Stimulated activated CD8-positive, alpha-beta memory T cell treated with anti-CD3 and anti-CD28 coated beads, Interleukin-4, amount 100 ng/mL, for 24 hours (primary cell): ENCODE measurements around the gene PCDHGB4.
"Not testable (repeated sequence)": the region's sequence is repeated elsewhere in the genome, so short reads cannot be mapped to it uniquely, and the experiment has no call there.

Experiments
- DNase-seq: peaks from one replicate; pipeline ENCODE4 v3.0.0-alpha.2; 2020; ENCODE audit warnings: low read depth

Gene PCDHGB4

DNA sequence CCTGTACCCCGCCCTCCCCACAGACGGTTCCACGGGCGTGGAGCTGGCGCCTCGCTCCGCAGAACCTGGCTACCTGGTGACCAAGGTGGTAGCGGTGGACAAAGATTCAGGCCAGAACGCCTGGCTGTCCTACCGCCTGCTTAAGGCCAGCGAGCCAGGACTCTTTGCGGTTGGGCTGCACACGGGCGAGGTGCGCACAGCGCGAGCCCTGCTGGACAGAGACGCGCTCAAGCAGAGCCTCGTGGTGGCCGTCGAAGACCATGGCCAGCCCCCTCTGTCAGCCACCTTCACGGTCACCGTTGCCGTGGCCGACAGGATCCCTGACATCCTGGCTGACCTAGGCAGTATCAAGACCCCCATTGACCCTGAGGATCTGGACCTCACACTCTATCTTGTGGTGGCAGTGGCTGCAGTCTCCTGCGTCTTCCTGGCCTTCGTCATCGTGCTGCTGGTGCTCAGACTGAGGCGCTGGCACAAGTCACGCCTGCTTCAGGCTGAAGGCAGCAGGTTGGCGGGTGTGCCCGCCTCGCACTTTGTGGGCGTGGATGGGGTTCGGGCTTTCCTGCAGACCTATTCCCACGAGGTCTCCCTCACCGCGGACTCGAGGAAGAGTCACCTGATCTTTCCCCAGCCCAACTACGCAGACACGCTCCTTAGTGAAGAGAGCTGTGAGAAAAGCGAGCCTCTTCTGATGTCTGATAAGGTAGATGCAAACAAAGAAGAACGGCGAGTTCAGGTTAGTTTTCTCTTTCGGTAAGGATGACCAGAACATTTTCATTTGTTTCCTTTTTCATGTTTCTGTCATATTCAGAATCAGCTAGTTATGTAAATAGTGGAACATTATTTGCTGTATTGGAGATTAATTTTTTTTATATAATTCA is 21.2 kb upstream of the PCDHGB4 start:
- no peak for DNase-seq

DNA sequence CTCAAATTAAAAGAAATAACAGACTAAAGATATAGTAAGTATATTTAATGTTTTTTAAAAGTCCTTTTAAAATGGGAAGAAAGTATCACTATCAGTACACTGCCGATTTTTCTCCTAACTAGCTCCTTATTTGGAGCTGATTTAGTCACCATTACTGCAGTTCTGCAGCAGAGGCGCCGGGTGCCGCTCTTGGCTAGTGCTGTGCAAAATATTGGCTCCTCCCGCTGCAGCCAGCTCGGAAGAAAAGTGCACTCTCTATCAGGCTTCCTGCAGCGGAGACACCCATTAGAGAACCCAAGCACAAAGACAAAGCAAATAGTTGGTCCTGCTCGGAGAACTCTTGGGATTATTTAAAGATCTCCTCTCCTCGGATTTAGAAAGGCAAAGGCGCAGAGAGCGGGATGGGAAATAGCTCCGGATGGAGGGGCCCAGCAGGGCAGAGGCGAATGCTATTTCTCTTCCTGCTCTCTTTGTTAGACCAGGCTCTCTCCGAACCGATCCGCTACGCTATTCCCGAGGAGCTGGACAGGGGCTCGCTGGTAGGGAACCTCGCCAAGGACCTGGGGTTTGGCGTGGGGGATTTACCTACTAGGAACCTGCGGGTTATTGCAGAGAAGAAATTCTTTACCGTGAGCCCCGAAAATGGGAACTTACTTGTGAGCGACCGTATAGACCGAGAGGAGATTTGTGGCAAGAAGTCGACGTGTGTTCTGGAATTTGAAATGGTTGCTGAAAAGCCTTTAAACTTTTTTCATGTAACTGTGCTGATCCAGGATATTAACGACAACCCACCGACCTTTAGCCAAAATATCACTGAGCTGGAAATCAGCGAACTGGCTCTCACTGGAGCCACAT is 17.3 kb upstream of the PCDHGB4 start, which contains the start of gene PCDHGB3:
Gene PCDHGB3, plus strand, starts transcription at position 249 of the 855 bp plus-strand sequence. Its CDS starts 153 bp downstream, at position 402.
- no peak for DNase-seq

DNA sequence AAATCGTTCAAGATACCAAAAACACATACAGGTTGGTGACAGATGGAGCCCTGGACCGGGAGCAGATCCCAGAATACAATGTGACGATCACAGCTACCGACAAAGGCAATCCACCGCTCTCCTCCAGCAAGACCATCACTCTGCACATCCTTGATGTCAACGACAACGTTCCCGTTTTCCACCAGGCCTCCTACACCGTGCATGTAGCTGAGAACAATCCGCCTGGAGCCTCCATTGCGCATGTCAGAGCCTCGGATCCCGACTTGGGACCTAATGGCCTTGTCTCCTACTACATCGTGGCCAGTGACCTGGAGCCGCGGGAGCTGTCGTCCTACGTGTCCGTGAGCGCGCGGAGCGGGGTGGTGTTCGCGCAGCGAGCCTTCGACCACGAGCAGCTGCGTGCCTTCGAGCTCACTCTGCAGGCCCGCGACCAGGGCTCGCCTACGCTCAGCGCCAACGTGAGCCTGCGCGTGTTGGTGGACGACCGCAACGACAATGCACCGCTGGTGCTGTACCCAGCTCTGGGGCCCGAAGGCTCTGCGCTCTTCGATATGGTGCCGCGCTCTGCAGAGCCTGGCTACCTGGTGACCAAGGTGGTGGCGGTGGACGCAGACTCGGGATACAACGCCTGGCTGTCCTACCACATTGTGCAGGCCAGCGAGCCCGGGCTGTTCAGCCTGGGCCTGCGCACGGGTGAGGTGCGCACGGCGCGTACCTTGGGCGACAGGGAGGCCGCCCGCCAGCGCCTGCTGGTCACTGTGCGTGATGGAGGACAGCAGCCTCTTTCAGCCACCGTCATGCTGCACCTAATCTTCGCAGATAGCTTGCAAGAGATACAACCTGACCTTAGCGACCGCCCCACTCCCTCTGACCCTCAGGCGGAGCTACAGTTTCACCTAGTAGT is 15.7 kb upstream of the PCDHGB4 start:
- DNase-seq, result no peak

DNA sequence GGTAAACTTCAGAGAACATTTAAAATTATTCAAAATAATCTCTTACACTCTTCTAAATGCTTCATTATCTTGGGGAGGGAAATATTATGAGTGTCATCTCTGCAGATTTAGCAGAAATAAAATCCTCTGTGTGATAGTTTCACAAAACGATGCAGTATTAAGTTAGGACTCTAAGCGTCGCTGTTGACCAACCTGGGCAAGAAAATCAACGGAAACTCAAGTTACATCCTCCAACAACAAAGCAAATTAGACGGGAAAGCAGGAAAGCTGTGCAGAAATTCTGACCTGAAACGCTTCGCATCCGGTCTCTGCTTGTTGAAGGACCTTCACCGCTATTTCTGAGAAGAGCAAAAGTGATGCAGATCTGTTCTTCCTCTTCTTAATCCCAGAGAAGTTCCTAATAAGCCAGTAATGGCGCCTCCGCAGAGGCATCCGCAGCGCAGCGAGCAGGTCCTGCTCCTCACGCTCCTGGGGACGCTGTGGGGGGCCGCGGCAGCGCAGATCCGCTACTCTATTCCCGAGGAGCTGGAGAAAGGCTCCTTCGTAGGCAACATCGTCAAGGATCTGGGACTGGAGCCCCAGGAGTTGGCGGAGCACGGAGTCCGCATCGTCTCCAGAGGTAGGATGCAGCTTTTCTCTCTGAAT is 13.7 kb upstream of the PCDHGB4 start, which contains the start of gene PCDHGA6:
Gene PCDHGA6, plus strand, starts transcription at position 219 of the 645 bp plus-strand sequence. Its CDS starts 193 bp downstream, at position 412.
- no peak for DNase-seq

DNA sequence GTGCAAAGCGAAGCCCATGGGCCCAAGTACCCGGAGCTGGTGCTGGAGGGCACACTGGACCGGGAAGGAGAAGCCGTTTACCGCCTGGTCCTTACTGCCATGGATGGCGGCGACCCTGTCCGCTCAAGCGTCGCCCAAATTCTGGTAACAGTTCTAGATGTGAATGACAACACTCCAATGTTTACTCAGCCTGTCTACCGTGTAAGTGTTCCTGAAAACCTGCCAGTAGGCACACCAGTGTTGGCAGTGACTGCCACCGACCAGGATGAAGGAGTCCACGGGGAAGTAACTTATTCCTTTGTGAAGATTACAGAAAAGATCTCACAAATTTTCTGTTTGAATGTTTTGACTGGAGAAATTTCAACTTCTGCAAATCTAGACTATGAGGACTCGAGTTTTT is 12.9 kb upstream of the PCDHGB4 start:
- DNase-seq, result no peak

DNA sequence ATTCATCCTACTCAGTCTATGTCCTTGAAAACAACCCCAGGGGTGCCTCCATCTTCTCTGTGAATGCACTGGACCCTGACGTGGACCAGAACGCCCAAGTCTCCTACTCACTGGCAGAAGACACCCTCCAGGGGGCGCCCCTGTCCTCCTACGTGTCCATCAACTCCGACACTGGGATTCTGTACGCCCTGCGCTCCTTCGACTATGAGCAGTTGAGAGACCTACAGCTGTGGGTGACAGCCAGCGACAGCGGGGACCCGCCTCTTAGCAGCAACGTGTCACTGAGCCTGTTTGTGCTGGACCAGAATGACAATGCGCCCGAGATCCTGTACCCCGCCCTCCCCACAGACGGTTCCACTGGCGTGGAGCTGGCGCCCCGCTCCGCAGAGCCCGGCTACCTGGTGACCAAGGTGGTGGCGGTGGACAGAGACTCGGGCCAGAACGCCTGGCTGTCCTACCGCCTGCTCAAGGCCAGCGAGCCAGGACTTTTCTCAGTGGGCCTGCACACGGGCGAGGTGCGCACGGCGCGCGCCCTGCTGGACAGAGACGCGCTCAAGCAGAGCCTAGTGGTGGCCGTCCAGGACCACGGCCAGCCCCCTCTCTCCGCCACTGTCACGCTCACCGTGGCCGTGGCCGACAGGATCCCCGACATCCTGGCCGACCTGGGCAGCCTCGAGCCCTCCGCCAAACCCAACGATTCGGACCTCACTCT is 11.9 kb upstream of the PCDHGB4 start:
- not testable (repeated sequence) for DNase-seq

DNA sequence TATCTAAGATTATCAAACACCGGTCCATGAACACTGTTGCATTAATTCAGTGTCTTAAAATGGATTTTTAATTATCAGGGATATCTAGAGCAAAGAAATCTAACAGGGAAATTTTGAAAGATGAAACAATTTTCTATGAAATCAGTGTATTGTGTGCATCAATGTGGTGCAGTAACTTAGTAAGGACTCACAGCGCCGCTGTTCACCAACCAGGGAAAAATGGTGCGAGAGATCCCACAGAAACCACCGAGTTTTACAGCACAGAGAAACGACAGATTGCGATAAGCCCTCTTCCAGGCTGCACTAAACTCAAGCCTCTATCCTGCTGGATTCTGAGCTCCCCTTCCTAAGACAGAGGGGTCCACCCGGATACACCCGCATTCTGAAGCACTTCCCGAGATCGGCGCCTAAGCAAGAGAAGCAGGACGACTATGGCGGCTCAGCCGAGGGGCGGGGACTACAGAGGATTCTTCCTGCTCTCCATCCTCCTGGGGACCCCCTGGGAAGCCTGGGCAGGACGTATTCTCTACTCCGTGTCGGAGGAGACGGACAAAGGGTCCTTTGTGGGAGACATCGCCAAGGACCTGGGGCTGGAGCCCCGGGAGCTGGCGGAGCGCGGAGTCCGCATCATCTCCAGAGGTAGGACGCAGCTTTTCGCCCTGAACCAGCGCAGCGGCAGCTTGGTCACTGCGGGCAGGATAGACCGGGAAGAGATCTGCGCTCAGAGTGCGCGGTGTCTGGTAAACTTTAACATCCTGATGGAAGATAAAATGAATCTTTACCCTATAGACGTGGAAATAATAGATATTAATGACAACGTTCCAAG is 4.8 kb upstream of the PCDHGB4 start, which contains the start of gene PCDHGA7:
Gene PCDHGA7, plus strand, starts transcription at position 274 of the 826 bp plus-strand sequence. Its CDS starts 158 bp downstream, at position 432.
- no peak for DNase-seq

DNA sequence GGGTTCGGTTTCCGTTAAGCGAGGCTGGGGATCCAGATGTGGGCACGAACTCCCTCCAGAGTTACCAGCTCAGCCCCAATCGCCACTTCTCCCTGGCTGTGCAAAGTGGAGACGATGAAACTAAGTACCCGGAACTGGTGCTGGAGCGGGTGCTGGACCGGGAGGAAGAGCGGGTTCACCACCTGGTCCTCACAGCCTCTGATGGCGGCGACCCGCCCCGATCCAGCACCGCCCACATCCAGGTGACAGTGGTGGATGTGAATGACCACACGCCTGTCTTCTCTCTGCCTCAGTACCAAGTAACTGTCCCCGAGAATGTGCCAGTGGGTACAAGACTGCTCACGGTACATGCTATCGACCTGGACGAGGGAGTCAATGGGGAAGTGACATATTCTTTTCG is 4.2 kb upstream of the PCDHGB4 start:
- DNase-seq, result no peak

DNA sequence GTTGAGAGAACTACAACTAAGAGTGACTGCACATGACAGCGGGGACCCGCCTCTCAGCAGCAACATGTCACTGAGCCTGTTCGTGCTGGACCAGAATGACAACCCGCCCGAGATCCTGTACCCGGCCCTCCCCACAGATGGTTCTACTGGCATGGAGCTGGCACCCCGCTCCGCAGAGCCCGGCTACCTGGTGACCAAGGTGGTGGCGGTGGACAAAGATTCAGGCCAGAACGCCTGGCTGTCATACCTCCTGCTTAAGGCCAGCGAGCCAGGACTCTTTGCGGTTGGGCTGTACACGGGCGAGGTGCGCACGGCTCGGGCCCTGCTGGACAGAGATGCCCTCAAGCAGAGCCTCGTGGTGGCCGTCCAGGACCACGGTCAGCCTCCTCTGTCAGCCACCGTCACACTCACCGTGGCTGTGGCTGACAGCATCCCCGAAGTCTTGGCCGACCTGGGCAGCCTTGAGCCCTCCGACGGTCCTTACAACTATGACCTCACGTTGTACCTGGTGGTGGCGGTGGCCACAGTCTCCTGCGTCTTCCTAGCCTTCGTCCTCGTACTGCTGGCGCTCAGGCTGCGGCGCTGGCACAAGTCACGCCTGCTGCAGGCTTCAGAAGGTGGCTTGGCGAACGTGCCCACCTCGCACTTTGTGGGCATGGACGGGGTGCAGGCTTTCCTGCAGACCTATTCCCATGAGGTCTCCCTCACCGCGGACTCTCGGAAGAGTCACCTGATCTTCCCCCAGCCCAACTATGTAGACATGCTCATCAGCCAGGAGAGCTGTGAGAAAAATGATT is 2.8 kb upstream of the PCDHGB4 start:
- no peak for DNase-seq

DNA sequence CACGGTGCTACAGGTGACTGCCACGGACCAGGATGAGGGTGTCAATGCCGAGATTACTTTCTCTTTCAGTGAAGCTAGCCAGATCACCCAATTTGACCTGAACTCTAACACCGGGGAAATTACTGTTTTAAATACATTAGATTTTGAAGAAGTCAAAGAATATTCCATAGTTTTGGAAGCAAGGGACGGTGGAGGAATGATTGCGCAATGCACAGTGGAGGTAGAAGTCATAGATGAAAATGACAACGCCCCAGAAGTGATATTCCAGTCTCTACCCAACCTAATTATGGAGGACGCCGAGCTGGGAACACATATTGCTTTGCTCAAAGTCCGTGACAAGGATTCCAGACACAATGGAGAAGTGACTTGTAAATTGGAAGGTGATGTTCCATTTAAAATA is 1.2 kb downstream of the PCDHGB4 start:
- DNase-seq, result no peak

DNA sequence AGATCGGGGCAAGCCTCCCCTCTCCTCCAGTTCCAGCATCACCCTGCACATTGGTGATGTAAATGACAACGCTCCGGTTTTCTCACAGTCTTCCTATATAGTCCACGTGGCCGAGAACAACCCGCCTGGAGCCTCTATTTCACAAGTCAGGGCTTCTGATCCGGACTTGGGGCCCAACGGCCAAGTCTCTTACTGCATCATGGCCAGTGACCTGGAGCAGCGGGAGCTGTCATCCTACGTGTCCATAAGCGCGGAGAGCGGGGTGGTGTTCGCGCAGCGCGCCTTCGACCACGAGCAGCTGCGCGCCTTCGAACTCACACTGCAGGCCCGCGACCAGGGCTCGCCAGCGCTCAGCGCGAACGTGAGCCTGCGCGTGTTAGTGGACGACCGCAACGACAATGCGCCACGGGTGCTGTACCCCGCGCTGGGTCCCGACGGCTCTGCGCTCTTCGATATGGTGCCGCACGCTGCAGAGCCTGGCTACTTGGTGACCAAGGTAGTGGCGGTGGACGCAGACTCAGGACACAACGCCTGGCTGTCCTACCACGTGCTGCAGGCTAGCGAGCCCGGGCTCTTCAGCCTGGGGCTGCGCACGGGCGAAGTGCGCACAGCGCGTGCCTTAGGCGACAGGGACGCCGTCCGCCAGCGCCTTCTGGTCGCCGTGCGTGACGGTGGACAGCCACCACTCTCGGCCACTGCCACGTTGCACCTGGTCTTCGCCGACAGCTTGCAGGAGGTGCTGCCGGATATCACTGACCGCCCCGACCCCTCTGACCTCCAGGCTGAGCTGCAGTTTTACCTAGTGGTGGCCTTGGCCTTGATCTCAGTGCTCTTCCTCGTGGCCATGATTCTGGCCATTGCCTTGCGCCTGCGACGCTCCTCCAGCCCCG is 1.9 kb downstream of the PCDHGB4 start:
- no peak for DNase-seq

DNA sequence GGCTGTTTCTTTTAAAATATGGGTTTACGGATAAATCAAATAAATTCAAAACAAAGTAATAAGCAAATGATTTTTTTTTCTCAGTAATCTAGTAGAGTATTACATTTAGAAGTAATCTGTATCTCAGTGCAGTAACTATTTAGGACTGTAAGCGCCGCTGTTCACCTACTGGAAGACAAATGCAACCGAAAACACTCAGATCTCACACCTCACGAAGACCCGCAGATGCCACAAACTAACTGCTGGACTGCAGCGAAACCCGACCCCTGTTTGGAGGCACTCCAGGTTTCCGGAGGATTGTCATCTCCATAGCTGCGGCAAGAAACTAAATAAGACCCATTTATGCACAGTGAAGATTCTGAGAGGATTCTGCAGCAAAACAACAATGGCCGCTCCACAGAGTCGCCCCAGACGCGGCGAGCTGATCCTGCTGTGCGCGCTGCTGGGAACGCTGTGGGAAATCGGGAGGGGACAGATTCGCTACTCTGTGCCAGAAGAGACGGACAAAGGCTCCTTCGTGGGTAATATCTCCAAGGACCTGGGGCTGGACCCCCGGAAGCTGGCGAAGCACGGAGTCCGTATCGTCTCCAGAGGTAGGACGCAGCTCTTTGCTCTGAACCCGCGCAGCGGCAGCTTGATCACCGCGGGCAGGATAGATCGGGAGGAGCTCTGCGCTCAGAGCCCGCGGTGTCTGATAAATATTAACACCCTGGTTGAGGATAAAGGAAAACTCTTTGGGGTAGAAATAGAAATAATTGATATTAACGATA is 5.1 kb downstream of the PCDHGB4 start, which contains the start of gene PCDHGA8:
Gene PCDHGA8, plus strand, starts transcription at position 205 of the 770 bp plus-strand sequence. Its CDS starts 181 bp downstream, at position 386.
- no peak for DNase-seq

DNA sequence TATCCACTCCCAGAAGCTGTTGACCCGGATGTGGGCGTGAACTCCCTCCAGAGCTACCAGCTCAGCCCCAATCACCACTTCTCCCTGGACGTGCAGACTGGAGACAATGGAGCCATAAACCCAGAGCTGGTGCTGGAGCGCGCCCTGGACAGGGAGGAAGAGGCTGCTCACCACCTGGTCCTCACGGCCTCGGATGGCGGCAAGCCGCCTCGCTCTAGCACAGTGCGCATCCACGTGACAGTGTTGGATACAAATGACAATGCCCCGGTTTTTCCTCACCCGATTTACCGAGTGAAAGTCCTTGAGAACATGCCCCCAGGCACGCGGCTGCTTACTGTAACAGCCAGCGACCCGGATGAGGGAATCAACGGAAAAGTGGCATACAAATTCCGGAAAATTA is 5.8 kb downstream of the PCDHGB4 start:
- no peak for DNase-seq

DNA sequence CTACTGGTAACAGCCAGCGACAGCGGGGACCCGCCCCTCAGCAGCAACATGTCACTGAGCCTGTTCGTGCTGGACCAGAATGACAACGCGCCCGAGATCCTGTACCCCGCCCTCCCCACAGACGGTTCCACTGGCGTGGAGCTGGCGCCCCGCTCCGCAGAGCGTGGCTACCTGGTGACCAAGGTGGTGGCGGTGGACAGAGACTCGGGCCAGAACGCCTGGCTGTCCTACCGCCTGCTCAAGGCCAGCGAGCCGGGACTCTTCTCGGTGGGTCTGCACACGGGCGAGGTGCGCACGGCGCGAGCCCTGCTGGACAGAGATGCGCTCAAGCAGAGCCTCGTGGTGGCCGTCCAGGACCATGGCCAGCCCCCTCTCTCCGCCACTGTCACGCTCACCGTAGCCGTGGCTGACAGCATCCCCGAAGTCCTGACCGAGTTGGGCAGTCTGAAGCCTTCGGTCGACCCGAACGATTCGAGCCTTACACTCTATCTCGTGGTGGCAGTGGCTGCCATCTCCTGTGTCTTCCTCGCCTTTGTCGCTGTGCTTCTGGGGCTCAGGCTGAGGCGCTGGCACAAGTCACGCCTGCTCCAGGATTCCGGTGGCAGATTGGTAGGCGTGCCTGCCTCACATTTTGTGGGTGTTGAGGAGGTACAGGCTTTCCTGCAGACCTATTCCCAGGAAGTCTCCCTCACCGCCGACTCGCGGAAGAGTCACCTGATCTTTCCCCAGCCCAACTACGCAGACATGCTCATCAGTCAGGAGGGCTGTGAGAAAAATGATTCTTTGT is 7.1 kb downstream of the PCDHGB4 start:
- not testable (repeated sequence) for DNase-seq

DNA sequence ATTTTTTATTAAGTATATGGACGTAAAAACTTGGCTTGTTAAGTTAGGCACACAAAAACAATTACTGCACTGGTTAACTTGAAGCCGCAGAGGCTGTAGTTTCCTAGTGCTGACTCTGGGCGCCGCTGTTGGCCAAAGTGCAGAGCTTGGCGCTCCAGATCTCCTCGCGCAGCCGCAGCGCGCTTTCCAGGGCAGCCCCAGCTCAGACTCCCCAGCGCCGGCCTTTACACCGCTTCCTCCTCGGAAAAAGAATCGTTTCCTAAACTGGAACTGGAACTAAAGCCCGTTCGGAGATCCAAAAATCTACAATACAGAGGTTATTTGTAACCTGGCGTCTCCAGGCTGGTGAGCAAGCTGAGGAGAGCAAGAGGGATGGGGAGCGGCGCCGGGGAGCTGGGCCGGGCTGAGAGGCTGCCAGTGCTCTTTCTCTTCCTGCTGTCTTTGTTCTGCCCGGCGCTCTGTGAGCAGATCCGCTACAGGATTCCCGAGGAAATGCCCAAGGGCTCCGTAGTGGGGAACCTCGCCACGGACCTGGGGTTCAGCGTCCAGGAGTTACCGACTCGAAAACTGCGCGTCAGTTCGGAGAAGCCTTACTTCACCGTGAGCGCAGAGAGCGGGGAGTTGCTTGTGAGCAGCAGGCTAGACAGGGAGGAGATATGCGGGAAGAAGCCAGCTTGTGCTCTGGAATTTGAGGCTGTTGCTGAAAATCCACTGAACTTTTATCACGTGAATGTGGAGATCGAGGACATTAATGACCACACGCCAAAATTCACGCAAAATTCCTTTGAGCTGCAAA is 10.5 kb downstream of the PCDHGB4 start, which contains the start of gene PCDHGB5:
Gene PCDHGB5, plus strand, starts transcription at position 192 of the 796 bp plus-strand sequence. Its CDS starts 181 bp downstream, at position 373.
- DNase-seq, result not testable (repeated sequence)
